HepG2 (cell line): ENCODE results near the gene RSPH9. TPM values are rescaled to one million over a fixed set of nuclear protein-coding genes. Genes with fewer than 3 reads are reported as not detected.

Experiments
- CEBPB ChIP-seq: IDR thresholded peaks from 2 replicates; pipeline ENCODE4 v1.6.1; 2011; ENCODE audit warnings: low read depth, low read length, improper control_type of control experiment, borderline replicate concordance
- CHD4 ChIP-seq: fragments of 200-600 bp; sonication (generic); IDR thresholded peaks from 2 replicates; pipeline ENCODE4 v1.7.0; 2017; ENCODE audit warnings: mild to moderate bottlenecking, low read length, borderline replicate concordance
- DMAP1 ChIP-seq: IDR thresholded peaks from 2 replicates; pipeline ENCODE4 v1.6.1; 2016
- DRAP1 ChIP-seq: IDR thresholded peaks from 2 replicates; pipeline ENCODE4 v1.6.1; 2016; ENCODE audit warnings: missing genetic modification reagents, missing compliant biosample characterization
- HBP1 ChIP-seq: IDR thresholded peaks from 2 replicates; pipeline ENCODE4 v1.6.1; 2016; ENCODE audit warnings: low read depth, control low read depth
- HOXA3 ChIP-seq: sonication (generic); formaldehyde crosslinking; IDR thresholded peaks from 2 replicates; pipeline ENCODE4 v1.5.0; 2020; ENCODE audit warnings: missing genetic modification reagents
- MLXIP ChIP-seq: sonication (generic); formaldehyde crosslinking; IDR thresholded peaks from 2 replicates; pipeline ENCODE4 v1.9.0; 2021; ENCODE audit warnings: missing genetic modification reagents, borderline replicate concordance
- MXI1 ChIP-seq: IDR thresholded peaks from 3 replicates; pipeline ENCODE4 v1.6.1; 2012; ENCODE audit warnings: low read depth, low read length, inconsistent platforms, borderline replicate concordance
- POGZ ChIP-seq: sonication (generic); formaldehyde crosslinking; IDR thresholded peaks from 2 replicates; pipeline ENCODE4 v1.4.0; 2020; ENCODE audit warnings: mild to moderate bottlenecking, missing genetic modification reagents
- RBM39 ChIP-seq: fragments of 200-400 bp; formaldehyde crosslinking; IDR thresholded peaks from one replicate; pipeline ENCODE4 v1.6.1; 2018; ENCODE audit warnings: antibody characterized with exemption, mild to moderate bottlenecking, low read depth, low read length; ENCODE audit not compliant: poor library complexity, severe bottlenecking
- SRY ChIP-seq: sonication (generic); formaldehyde crosslinking; IDR thresholded peaks from 2 replicates; pipeline ENCODE4 v1.8.0; 2022; ENCODE audit warnings: mild to moderate bottlenecking, missing genetic modification reagents
- ZBTB42 ChIP-seq: sonication (generic); formaldehyde crosslinking; IDR thresholded peaks from 2 replicates; pipeline ENCODE4 v1.5.0; 2020; ENCODE audit warnings: mild to moderate bottlenecking, missing genetic modification reagents
- ZFP90 ChIP-seq: sonication (generic); formaldehyde crosslinking; IDR thresholded peaks from 2 replicates; pipeline ENCODE4 v1.8.0; 2022; ENCODE audit warnings: missing genetic modification reagents, mild to moderate bottlenecking, inconsistent platforms, borderline replicate concordance
- ZKSCAN1 ChIP-seq: fragments of 150-350 bp; IDR thresholded peaks from 2 replicates; pipeline ENCODE4 v1.6.1; 2014; ENCODE audit warnings: low read length
- ZNF101 ChIP-seq: sonication (generic); formaldehyde crosslinking; IDR thresholded peaks from 2 replicates; pipeline ENCODE4 v1.4.0; 2020; ENCODE audit warnings: mild to moderate bottlenecking, low read depth, missing genetic modification reagents, borderline replicate concordance
- ZNF235 ChIP-seq: sonication (generic); formaldehyde crosslinking; IDR thresholded peaks from 2 replicates; pipeline ENCODE4 v1.8.1; 2023; ENCODE audit warnings: mild to moderate bottlenecking, missing genetic modification reagents, borderline replicate concordance
- ZNF253 ChIP-seq: sonication (generic); formaldehyde crosslinking; IDR thresholded peaks from 2 replicates; pipeline ENCODE4 v1.8.0; 2022; ENCODE audit warnings: mild to moderate bottlenecking, missing genetic modification reagents, borderline replicate concordance
- ZNF329 ChIP-seq: sonication (generic); formaldehyde crosslinking; IDR thresholded peaks from 2 replicates; pipeline ENCODE4 v1.9.0; 2021; ENCODE audit warnings: low read depth, mild to moderate bottlenecking, missing genetic modification reagents
- ZNF382 ChIP-seq: sonication (generic); formaldehyde crosslinking; IDR thresholded peaks from 2 replicates; pipeline ENCODE4 v1.5.0; 2020; ENCODE audit warnings: missing genetic modification reagents, mild to moderate bottlenecking, borderline replicate concordance
- ZNF704 ChIP-seq: sonication (generic); formaldehyde crosslinking; IDR thresholded peaks from 2 replicates; pipeline ENCODE4 v1.8.1; 2023; ENCODE audit warnings: mild to moderate bottlenecking, inconsistent platforms, moderate library complexity, missing genetic modification reagents, borderline replicate concordance
- ZNF746 ChIP-seq: sonication (generic); formaldehyde crosslinking; IDR thresholded peaks from 2 replicates; pipeline ENCODE4 v1.8.0; 2022; ENCODE audit warnings: mild to moderate bottlenecking, missing genetic modification reagents
- ZNF75D ChIP-seq: sonication (generic); formaldehyde crosslinking; IDR thresholded peaks from 2 replicates; pipeline ENCODE4 v1.8.1; 2023; ENCODE audit warnings: missing genetic modification reagents, mild to moderate bottlenecking, borderline replicate concordance
- ZNF766 ChIP-seq: sonication (generic); formaldehyde crosslinking; IDR thresholded peaks from 2 replicates; pipeline ENCODE4 v1.5.0; 2020; ENCODE audit warnings: missing genetic modification reagents, borderline replicate concordance
- ZNF841 ChIP-seq: sonication (generic); formaldehyde crosslinking; IDR thresholded peaks from 2 replicates; pipeline ENCODE4 v1.8.1; 2023; ENCODE audit warnings: missing genetic modification reagents, borderline replicate concordance
- polyA plus RNA-seq, 8 experiments: library from polyadenylated mRNA; depleted of rRNA in 3 of 8; stranded (reverse) in 7 of 8; unstranded in 1 of 8; fragments of >200 nt; fragmentation: Illumina TruSeq in 4 of 8; extraction: Trizol in 4 of 8; gene quantifications; 2 replicates each; pipeline versions ENCODE4 v1.2.1 to v1.2.3, GENCODE V29; 2011 to 2016; ENCODE audit warnings: low read depth in 4 of 8, missing spikeins in 1 of 8, mixed read lengths in 1 of 8; ENCODE audit not compliant: insufficient read depth in 1 of 8
- total RNA-seq, 5 experiments: library from RNA; depleted of rRNA; stranded (reverse); fragments of >200 nt; fragmentation: Illumina TruSeq; extraction: Trizol; gene quantifications; 2 replicates each; pipeline ENCODE4 v1.2.3, GENCODE V29; 2016; ENCODE audit warnings: low read depth in 1 of 5

RSPH9 gene
- total and polyA plus RNA-seq, 2 of the 13 experiments (the other 11 are each of a cell fraction or from before 2014, with no cell fraction given), result 0.04 TPM; not detected in 1

- TF ChIP-seq MLXIP (CRISPR knock-in tag), result no peak
- no peak for TF ChIP-seq ZNF329 (CRISPR knock-in tag)
- TF ChIP-seq ZFP90 (CRISPR knock-in tag), result peak; percentile 46; the same call in 1 of the 2 replicates
- no peak; the same call in 1 of the 2 replicates for TF ChIP-seq HOXA3 (CRISPR knock-in tag)
- TF ChIP-seq RBM39, result no peak
- no peak for TF ChIP-seq ZNF841 (CRISPR knock-in tag)
- no peak for TF ChIP-seq ZNF75D (CRISPR knock-in tag)
- peak; percentile 33; the same call in 1 of the 2 replicates for TF ChIP-seq CEBPB
- TF ChIP-seq CHD4, result no peak
- peak; percentile 73; the same call in 1 of the 2 replicates for TF ChIP-seq SRY
- no peak for TF ChIP-seq POGZ
- TF ChIP-seq MXI1, result no peak; the same call in 2 of the 3 replicates
- TF ChIP-seq ZNF382 (CRISPR knock-in tag), result no peak
- no peak for TF ChIP-seq ZNF766 (CRISPR knock-in tag)
- TF ChIP-seq ZNF704 (CRISPR knock-in tag), result no peak
- TF ChIP-seq ZNF746 (CRISPR knock-in tag), result peak; percentile 90
- TF ChIP-seq DMAP1 (CRISPR knock-in tag), result no peak
- TF ChIP-seq ZBTB42 (CRISPR knock-in tag), result 0 out of 2 replicates have a peak, but pooled peaks have one; percentile 50
- TF ChIP-seq ZNF101 (CRISPR knock-in tag), result no peak
- TF ChIP-seq ZNF235 (CRISPR knock-in tag), result no peak
- no peak for TF ChIP-seq ZNF253
- no peak for TF ChIP-seq DRAP1 (CRISPR knock-in tag)
- TF ChIP-seq HBP1, result no peak; the same call in 1 of the 2 replicates
- no peak for TF ChIP-seq ZKSCAN1
Observed at GRCh38 chr6:43702534-43703440, 58.0 kb downstream of the RSPH9 start (continued).
